Retina (tissue), 1 donor: ENCODE results near the gene AGTR1.
"Not testable (repeated sequence)": the region's sequence is repeated elsewhere in the genome, so short reads cannot be mapped to it uniquely, and the experiment has no call there.

ENCODE experiments used
- DNase-seq: peaks from one replicate; pipeline ENCODE4 v3.0.0-alpha.2; 2016

Gene AGTR1

DNA sequence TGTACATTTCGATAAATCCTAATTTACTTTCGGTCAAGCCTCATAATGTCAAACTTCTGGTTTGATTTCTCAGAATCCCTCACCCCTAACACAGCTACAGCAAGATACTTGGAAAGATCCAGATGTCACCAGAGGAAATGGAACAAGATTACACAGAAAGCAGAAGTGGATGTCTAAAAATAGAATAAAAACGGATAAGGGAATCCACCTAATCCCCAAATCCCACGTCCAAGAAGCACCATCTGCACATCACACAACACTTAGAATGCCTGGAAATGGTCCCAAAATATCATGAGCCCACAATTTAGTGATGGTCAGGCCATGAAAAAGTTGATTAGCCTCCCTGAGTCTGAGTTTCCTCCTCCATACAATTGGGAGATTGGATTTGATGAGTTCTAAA lies 61.7 kb downstream of the AGTR1 start:
- no peak for DNase-seq

GRCh38 chr3:148763156-148763680 lies 65.5 kb downstream of the AGTR1 start:
- no peak for DNase-seq

- DNase-seq: no peak
These were observed 66.6 kb downstream of the AGTR1 start for GRCh38 chr3:148763986-148764935.

DNA sequence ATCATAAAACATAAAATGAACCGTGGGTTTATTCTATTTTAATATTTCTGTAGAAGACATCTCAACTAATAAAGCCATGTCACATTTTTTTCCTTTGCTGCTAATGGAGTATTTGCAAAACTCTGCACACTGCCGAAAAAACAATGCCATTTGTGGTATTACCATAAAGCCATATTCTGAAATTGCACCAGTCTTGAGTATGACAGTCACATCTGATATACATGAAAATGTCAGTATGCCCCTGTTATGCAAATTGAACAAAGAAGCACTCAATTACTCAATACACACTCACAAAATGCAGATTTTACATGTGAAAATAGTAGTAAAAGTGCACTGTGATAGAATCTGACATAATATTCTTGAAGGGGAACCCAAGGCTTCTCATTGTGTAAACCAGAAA lies 74.7 kb downstream of the AGTR1 start:
- no peak for DNase-seq

DNA sequence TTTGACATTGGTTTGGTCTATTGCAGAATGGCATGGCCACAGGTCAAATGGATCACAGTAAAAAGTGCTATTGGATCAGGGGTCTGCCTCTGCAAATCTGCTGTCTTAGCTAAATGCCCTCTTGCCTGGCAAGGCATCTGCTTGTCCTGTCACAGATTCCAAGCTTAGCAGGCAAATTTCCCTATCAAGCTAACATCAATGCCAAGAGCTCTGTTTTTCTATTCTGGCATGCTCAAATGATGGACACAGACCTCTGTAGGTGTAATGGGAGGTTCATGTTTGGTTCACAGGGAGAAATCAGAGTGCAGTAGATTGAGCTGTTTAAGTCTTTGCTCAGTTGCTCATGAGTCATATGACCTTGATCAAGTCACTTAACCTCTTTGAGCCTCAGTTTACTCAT lies 75.1 kb downstream of the AGTR1 start:
- DNase-seq: no peak

DNA sequence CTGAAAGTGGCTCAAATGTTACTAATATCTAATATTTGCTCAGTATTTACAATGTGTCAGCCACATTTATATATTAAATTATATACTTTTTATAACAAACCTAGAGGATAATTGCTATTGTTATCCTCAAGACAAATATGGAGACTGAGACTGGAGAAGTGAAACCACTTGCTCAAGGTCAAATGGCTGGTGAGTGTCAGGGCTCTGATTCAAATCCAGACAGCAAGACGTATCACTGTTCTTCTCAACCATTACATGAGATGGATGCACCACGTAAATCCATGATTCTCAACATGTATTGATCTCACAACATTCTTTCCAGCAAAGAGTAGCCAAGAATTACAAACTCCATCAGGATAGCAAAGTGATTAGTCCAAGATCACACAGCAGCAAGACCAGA lies 76.1 kb downstream of the AGTR1 start:
- no peak for DNase-seq

DNA sequence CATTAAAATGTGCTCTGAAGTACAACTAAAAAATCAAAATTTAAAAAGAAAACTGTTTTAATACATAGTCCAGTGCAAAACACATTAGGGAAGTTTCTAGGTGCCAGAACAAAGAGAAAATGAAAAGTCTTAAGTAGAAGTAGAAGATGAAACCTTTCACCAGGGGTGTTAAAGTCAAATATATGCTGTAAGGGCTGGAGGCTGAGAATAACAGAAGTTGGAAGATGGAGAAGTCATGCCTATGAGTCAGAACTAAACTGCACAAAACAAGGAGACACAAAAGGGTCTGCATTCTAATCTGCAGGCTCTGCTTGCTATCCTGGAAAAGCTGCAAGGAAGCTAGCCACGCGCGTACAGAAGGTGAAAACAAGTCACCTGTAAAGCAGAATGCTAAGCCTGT lies 81.2 kb downstream of the AGTR1 start:
- DNase-seq: no peak

GRCh38 chr3:148785026-148785425 lies 87.3 kb downstream of the AGTR1 start:
- DNase-seq: not testable (repeated sequence)

- DNase-seq: not testable (repeated sequence)
These were observed 88.5 kb downstream of the AGTR1 start for GRCh38 chr3:148786159-148786558.

- DNase-seq: peak; percentile 81
These were observed 91.4 kb downstream of the AGTR1 start for GRCh38 chr3:148789146-148789545.

GRCh38 chr3:148789906-148790305 lies 92.2 kb downstream of the AGTR1 start:
- no peak for DNase-seq

- no peak for DNase-seq
These were observed 92.7 kb downstream of the AGTR1 start for GRCh38 chr3:148790370-148790769.

DNA sequence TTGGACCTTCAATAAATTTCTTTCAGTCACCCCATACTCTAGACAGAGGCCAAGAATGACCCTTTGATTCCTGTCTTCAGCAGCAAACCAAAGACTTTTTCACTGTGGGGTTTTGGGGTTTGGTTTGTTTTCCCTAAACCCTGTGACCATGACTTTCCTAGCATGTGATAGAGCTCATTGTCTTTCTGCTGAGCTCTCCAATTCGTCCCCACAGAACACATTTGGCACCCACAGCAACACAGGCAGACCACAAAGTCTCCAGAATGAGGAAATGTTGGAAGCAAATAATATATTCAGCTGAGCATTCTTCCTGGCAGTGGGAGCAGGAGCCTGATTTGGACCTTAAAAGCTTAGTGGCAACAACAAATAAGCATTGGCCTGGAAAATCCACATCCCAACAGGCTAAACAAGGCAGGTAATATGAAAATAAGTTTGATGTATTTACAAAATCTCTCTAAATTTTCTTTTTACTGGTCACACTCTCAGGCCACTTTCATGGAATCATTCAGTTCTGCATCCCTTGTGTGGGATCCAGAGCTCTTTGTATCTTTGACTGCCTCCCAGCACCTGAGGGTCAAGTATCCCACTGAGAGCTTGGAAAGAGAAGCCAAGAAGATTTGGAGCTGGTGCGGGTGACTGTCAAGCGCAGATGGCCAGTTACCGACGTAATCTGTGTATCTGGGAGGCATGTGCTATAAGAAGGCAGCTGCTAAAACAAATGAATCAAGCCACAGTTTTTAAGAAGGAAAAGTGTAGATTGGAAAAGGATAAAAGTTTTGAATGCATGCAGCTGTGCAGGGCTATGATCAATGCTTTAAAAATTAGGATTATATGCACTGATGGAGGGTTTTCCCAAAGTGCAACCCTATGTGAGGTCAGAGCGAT lies 93.4 kb downstream of the AGTR1 start:
- peak; percentile 70 for DNase-seq

DNA sequence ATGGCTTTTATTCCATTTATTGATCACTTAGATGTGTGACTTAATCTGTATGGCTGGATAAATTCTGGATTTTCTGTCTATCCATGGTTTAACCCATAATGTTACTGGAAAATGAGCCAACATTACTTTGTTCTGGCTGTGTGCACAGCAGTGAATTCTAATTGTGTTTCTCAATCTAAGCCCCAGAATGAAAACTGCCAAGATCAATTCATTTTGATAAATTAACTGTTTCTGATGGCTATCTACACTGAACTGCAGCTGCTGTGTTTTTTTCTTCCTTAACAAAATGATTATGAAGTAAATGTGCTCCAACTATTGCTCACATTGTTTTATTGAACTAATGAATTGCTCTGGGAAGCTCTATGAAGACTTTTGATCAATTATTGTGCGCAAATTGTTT lies 94.2 kb downstream of the AGTR1 start:
- DNase-seq: peak; percentile 38

- peak; percentile 33 for DNase-seq
These were observed 94.8 kb downstream of the AGTR1 start for GRCh38 chr3:148792516-148792915.
